ENCODE measurements around the gene SERPINH1. TPM values are rescaled to one million over a fixed set of nuclear protein-coding genes. Genes with fewer than 3 reads are reported as not detected.

The SERPINH1 gene
- total and polyA plus RNA-seq, 7 donors = 11.6 to 43.3 (median 28.8) TPM

DNA sequence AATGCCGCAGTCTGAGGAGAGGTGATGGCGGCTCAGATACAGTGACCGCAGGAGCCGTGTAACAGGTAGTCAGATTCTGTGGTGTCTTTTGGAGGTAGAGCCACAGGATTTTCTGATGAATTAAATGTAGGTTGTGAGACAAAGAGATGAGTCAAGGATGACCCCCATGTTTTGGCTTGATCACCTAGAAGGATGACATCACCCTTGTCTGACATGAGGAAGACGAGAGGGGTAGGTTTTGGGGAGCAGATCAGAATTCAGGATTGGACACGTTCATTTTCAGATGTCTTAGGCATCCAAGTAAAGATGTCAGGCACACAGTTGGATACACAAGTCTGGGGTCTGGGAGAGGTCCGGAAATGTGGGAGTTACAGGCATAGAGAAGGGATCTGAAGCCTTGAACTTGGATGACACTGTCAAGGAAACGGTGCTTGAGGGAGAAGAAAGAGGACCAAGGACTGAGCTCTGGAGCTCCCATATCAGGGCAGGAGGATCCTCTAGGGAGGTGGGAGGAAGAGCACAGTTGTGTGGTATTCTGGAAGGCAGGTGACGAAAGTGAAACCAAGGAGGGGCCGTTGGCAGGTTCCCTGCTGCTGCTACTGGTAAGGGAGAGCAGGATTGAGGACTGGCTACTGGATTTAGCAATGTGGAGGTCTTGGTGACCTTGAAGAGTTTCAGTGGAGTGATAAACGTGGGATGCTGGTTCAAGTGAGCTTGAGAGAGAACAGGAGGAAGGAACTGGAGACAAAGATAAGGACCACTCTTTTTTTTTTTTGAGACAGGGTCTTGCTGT, 23.7 kb upstream of the SERPINH1 start:
- WGBS, 3 donors = 82 to 87% (median 85%) methylated on average over 11 of the region's 11 CpGs
- H3K4me3 ChIP-seq = no peak overlapping the region
- intact Hi-C loops (cut with DNase I) = loop anchor here in 1 of 2 donors (5.0 kb wide), 1 partner anchor 256 kb away; no protein-coding TSS in a partner anchor

DNA sequence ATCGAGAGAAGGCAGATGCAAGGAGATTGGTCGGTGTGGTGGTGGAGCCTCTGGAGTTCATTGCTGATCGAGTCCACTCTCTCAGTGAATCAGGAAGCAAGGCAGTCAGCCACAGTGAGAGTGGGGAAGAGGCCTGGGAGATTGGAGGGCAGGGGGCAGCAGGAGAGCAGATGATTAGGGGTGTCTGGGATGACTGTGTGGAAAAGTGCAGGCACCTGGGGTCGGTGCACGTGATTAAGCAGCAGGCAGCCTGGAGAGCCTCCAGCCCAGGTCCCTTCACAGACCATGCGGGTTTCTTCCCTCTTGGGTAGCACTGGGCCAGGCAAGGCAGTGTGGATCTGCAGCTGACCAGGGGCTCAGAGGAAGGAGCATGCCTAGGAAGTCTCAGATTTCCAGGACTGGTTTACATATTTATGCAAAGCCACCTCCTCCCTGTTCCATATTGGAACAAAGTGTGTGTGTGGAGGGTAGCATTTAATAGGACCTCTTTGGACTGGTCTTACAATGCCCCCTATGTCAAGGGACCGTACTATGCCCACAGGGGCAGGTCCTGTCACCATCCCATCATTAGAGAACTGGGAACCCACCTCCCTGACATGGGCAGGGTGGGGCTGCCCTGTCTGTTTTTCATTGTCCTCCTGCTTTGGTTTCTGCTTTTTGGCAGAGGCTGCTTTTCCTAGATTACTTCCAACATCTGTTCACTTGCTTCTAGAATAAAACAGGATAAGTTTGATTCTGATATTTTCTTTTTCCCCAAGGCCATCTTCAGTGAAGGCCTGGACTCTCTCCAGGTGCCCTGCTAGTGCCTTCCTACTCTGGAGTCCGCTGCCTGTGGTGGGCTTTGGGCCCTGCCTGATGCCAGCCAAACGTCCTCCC, 22.4 kb upstream of the SERPINH1 start:
- TF ChIP-seq, protein P1, sequence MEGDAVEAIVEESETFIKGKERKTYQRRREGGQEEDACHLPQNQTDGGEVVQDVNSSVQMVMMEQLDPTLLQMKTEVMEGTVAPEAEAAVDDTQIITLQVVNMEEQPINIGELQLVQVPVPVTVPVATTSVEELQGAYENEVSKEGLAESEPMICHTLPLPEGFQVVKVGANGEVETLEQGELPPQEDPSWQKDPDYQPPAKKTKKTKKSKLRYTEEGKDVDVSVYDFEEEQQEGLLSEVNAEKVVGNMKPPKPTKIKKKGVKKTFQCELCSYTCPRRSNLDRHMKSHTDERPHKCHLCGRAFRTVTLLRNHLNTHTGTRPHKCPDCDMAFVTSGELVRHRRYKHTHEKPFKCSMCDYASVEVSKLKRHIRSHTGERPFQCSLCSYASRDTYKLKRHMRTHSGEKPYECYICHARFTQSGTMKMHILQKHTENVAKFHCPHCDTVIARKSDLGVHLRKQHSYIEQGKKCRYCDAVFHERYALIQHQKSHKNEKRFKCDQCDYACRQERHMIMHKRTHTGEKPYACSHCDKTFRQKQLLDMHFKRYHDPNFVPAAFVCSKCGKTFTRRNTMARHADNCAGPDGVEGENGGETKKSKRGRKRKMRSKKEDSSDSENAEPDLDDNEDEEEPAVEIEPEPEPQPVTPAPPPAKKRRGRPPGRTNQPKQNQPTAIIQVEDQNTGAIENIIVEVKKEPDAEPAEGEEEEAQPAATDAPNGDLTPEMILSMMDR (IDR thresholded peaks at IDR 0.05) = no peak
- intact Hi-C loops (cut with DNase I) = loop anchor here in 1 of 2 donors (5.0 kb wide), 1 partner anchor 257 kb away; no protein-coding TSS in a partner anchor
- Histone ChIP-seq H3K4me3 (no peak overlapping the region), H3K4me1 (no peaks in the 10 kb centered on the region), H3K27me3 (ENCODE audit: insufficient read depth in 3 of 3, low read length in 2 of 3) (no peaks in the 10 kb centered on the region), H3K9me3 (no peaks in the 10 kb centered on the region), H3K36me3 (ENCODE audit: insufficient read depth in 1 of 2, low read depth in 1 of 2) (no peaks in the 10 kb centered on the region), H3K27ac (no peak overlapping the region)
- 64 to 75% (median 66%) methylated on average over 9 of the region's 9 CpGs for WGBS, 3 donors
- DNase-seq (no peak), ATAC-seq (no peak)

More for the DNA sequence above, 23.7 kb upstream of the SERPINH1 start:
- H3K27ac ChIP-seq = no peak overlapping the region
- ATAC-seq (no peak), DNase-seq (no peak)
- H3K36me3 ChIP-seq (ENCODE audit: insufficient read depth in 1 of 2, low read depth in 1 of 2) = no peaks in the 10 kb centered on the region
- TF ChIP-seq, protein P1 (IDR thresholded peaks at IDR 0.05) = no peak
- no peaks in the 10 kb centered on the region for H3K4me1 ChIP-seq
- no peaks in the 10 kb centered on the region for H3K27me3 ChIP-seq (ENCODE audit: insufficient read depth in 3 of 3, low read length in 2 of 3)
- no peaks in the 10 kb centered on the region for H3K9me3 ChIP-seq

DNA sequence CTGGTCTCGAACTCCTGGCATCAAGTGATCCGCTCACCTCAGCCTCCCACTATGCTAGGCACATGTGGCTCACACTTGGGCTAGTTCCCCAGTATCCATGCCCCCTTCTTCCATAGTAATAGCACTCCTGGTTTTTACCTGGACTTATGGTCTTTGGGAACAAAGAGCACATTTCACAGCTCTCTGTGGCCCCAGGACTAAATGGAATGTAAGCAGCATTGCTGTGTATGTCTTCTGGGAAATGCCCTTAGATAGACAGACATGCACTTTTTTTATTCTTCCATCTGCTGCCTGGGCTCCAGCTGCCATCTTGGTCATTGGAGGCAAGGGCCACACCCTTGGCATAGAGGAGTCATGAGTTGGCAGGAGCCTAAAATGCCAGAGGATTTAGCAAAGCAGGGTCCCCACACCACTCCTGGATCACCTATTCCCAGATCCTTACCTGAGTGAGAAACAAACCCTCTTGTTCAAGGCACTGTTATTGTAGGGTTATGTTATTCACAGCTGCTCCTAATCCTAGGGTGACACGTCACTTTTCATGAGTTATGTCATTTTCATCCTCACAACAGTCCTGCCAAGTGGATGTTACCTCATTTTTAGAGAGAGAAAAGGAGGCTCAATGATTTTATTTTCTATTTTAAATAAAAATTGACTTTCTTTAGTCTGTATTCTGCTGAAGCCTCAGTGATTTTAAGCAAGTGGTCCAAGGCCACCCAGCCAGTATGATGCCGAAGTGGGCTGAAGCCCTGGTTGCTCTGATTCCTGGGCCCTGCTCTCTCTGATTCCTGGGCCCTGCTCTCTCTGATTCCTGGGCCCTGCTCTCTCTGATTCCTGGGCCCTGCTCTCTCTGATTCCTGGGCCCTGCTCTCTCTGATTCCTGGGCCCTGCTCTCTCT, 20.6 kb upstream of the SERPINH1 start:
- Histone ChIP-seq H3K4me3 (no peak overlapping the region), H3K27ac (no peak overlapping the region), H3K4me1 (no peaks in the 10 kb centered on the region), H3K9me3 (no peaks in the 10 kb centered on the region), H3K36me3 (ENCODE audit: insufficient read depth in 1 of 2, low read depth in 1 of 2) (no peaks in the 10 kb centered on the region), H3K27me3 (ENCODE audit: insufficient read depth in 3 of 3, low read length in 2 of 3) (no peaks in the 10 kb centered on the region)
- TF ChIP-seq, protein P1 (IDR thresholded peaks at IDR 0.05) = no peak
- WGBS, 3 donors = 93 to 94% (median 94%) methylated on average over 4 of the region's 4 CpGs
- no peak for DNase-seq
- ATAC-seq = no peak
- intact Hi-C loops (cut with DNase I) = no loop called here

DNA sequence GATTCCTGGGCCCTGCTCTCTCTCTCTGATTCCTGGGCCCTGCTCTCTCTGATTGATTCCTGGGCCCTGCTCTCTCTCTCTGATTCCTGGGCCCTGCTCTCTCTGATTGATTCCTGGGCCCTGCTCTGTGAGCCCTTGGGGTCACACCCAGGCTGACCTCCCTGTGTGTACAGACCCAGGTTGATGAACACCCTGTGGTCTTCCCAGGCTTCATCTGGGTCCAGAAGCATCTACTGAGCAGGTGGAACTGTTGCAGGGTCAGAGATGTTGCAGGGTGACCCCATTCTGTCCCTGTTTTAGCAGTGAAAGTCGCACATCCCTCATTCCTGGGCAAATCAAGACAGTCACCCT, 20.0 kb upstream of the SERPINH1 start:
- Histone ChIP-seq H3K4me3 (no peak overlapping the region), H3K36me3 (ENCODE audit: insufficient read depth in 1 of 2, low read depth in 1 of 2) (no peaks in the 10 kb centered on the region), H3K27me3 (ENCODE audit: insufficient read depth in 3 of 3, low read length in 2 of 3) (no peaks in the 10 kb centered on the region), H3K9me3 (no peaks in the 10 kb centered on the region), H3K4me1 (no peaks in the 10 kb centered on the region), H3K27ac (no peak overlapping the region)
- ATAC-seq (no peak), DNase-seq (no peak)
- TF ChIP-seq, protein P1 (IDR thresholded peaks at IDR 0.05) = no peak
- WGBS, 3 donors = 76 to 89% (median 83%) methylated on average over 1 of the region's 1 CpG
- intact Hi-C loops (cut with DNase I) = no loop called here

Measured in psoas muscle (tissue), 8 donors.